T-helper 9 cell (primary cell): ENCODE data around the gene EMCN.
"Not testable (repeated sequence)": the region's sequence is repeated elsewhere in the genome, so short reads cannot be mapped to it uniquely, and the experiment has no call there.

Source experiments
- DNase-seq: peaks from one replicate; pipeline ENCODE4 v3.0.0-alpha.2; 2020
- total RNA-seq, 2 donors: gene quantifications; one replicate each; lab custom pipeline; 2026; lab: John Stamatoyannopoulos, UW

Gene EMCN, protein sequence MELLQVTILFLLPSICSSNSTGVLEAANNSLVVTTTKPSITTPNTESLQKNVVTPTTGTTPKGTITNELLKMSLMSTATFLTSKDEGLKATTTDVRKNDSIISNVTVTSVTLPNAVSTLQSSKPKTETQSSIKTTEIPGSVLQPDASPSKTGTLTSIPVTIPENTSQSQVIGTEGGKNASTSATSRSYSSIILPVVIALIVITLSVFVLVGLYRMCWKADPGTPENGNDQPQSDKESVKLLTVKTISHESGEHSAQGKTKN
- 0 reads per million in 2 donors for total RNA-seq

DNA sequence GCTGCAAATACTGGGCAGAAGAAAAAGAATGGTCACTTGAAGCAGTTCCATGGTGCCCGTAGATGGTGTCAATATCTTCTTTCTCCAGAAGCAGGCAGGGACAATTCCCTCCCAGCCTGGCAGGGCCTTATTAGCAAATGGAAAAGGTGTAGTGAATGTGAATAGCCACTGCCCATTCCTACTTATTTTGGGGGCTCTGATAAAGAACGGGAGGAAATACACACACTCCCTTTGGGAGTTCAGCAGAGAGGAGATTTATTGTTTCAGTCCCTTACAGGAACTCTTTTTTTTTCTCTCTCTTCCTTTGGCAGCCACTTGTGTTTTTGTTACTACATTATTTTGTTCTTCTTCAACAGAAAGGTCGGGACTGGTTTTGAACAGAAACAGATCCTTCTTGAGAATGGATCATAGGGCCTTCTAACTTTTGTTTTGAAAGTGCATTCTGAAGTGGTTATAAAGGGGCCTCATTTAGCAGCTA, at the start of gene EMCN:
TSS of gene EMCN (minus strand) at position 159 of the 478 bp plus-strand sequence. CDS start at position 51, 108 bp downstream.
- no peak for DNase-seq

DNA sequence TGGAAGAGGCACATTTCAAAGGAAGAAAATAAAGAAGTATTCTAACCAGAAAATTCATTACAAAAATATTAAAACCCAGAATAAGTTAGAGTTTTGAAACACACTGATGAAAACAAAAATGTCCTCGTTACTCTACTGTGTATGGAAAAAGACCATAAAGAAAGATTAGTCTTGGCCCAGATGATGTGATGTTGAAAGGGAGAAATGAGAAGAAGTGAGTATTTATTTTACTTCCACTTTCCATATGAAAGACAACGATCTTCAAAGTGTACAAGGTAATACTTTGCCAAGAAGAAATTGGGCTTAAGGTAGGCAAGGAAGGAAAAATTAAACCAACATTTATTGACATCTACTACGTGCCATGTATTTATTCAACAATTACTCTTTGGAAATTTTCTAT, 48.6 kb upstream of the EMCN start:
- DNase-seq: no peak

DNA sequence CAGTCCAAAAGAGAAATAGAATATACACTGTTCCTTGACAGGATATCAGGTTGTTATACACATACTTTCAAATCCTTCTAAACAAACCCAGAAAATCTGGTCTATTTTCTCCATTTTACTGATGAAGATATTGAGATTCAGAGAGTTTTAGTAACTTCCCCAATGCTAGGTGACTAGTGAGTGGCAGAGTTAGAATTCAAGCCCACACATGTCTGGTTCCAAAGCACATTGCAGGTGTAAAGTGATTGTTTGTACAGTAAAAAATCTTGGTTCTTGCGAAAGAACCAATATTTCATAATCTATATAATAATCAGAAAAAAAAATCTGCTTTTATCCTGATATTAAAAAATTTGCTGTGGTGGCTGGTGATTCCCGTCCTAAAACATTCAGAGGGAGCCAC, 39.5 kb upstream of the EMCN start:
- no peak for DNase-seq

DNA sequence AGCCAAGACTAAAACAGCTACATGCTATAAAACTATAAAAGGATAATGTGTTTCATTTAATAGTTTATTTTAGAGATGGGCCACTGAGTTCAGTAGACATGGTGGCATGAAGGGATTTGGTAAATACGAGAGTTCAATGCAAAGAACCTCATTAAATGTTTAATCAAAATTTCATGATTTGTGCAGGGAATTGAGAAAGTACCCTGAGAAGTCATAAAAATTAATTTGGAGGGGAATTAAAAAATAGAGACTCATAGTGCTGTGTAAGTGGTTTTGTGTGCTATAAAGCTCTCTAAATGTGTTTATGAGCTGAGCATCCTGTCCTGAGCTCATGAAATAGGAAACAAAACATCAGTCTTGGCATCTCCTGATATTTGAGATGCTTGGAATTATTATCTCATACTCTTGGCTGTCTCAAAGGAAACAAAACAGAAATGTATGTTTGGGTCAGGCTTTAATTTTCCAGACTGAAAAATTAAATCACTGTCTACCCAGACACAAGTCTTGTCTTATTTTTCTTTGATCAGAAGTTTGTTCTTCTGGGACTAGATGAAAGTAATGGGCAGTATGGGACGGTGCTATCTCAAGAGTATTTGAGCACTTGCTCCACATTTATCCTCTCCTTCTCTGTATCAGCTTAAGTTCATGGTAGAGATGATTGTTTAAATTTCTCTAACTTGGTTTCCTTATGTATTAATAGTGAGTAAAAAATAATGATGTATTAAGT, 38.0 kb upstream of the EMCN start:
- no peak for DNase-seq

- DNase-seq: no peak
Measured at GRCh38 chr4:100548200-100548560, 30.4 kb upstream of the EMCN start.

GRCh38 chr4:100547541-100548199, 29.8 kb upstream of the EMCN start:
- no peak for DNase-seq

GRCh38 chr4:100545427-100545826, 27.6 kb upstream of the EMCN start:
- no peak for DNase-seq

DNA sequence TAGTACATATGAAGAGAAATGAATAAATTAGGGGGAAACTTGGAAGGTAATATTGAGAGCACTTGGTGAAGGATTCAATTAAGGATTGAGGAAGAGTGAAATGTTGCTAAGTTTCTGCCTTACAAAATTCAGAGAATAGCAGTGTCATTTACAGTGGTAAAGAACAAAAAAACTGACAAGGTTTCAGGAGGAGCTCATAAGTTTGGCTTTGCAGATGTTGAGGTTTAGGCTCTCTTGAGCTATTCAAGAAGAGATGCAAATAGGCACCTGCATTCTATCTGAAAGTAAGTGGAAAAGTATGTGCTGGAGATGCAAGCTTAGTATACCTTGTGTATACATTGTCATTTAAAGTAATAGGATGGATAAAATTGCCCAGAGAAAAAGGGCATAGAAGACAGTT, 22.3 kb upstream of the EMCN start:
- DNase-seq: no peak

GRCh38 chr4:100539706-100540105, 21.9 kb upstream of the EMCN start:
- no peak for DNase-seq

- DNase-seq: no peak
Measured at GRCh38 chr4:100533741-100534140, 15.9 kb upstream of the EMCN start.

- DNase-seq: not testable (repeated sequence)
Measured at GRCh38 chr4:100530161-100530560, 12.3 kb upstream of the EMCN start.

GRCh38 chr4:100525686-100526085, 7.9 kb upstream of the EMCN start:
- DNase-seq: no peak

- no peak for DNase-seq
Measured at GRCh38 chr4:100519205-100519604, 1.4 kb upstream of the EMCN start.

DNA sequence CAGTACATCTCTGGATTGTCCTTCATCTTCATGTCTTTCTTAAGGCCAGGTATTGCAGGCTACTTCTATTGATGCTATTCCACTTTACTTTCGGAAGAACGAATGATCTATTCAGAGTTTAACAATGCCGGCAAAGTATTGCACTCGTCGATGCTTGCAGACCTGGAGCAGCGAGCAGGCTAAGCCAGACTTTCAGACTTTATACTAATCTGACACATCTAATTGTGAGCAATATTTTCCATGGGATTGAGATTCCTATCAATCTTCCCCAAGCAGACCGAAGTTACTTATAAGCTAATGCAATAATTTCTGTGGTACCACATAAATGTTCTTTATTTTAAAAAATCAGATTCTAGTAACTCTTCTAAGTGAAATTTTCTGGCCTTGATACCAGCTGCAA, 1.6 kb downstream of the EMCN start:
- DNase-seq: no peak

DNA sequence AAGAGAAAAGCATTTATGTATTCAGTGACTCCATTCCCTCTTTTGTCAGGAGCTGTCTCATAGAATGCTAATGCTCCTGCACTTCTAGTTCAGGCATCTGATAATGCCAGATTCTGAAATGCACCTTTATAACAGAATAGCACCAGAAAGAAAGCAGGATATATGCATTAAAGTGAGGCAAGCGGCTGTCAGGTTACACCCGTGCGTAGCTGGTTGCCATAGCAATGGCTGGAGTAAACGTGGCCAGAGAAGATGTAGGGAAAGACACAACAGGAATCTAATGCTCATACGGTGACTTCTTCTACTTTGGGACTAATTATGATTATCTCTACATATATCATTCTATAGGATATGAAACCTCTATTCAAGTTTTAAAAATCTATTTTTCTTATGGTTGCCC, 5.9 kb downstream of the EMCN start:
- no peak for DNase-seq

- DNase-seq: no peak
Measured at GRCh38 chr4:100510551-100510950, 7.3 kb downstream of the EMCN start.

DNA sequence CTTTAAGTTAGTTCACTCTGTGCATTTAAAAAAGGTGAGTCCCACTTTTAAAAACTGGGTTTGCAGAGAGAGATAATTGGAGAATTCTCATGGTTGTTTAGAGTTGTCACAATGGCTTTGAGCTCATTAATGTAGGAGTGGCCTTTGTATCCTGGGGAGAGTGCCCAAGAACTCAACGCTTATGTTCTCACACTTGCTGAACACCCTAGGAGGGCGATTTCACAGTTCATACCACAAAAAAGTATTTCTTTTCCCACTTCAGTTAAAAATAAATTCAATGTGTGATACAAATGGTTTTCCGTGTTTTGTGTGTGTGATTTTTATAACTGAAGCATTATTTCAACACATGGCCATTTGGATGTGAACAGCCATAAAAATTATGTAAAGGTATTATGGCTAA, 8.4 kb downstream of the EMCN start:
- no peak for DNase-seq

DNA sequence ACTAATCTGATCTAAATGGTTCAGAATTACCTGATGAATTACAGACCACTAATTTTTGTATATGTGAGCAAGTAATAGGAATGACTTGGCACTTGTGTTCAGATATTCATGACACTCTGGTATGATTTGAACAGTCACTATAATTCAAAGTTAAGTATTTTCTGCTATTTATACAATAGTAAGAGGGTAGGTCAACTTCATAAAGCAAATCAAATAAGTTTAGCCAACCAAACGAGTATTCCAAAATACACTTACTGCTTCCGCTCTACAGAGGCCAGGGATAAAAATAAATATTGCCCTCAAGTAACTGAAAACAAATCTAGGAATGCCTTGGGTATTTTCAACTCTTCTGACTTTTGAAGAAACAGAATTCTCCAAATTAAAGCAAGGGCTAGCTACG, 9.1 kb downstream of the EMCN start:
- DNase-seq: no peak

- no peak for DNase-seq
Measured at GRCh38 chr4:100504086-100504874, 13.5 kb downstream of the EMCN start.

DNA sequence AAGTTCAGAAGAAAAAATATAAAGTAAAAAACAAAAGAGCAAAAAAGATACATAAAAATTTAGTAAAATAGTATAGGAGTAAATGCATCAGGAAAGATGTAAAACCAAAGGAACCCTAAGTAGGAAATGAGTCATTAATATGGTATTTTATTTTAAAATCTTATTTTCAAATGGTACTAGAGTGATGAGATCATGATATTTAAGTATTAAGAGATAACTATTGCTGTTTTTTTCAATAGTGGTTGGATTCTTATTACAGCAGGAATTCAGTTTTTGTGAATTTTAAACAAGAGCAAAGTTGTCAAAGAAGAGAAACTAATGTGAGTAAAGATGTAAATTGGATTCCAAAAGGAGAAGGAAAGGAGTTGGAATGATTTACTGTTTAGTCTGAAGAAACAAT, 20.0 kb downstream of the EMCN start:
- no peak for DNase-seq

DNA sequence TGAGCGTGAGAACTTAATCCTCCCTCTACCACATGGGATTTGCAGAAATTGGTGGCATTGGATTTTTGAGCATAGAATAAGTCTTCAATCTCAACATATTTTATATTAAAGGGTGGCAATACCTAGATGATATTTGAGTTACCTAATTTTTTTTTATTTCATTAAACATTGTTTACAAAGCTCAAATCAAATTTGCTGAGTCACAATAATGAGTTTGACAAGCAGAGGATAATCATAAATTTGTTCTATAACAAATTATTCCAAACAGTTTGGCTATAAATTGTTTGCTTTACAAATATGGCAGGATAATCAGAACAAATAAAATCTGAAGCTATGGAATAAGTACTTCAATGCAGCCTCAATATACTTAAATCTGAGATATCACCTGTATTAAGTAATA, 22.7 kb downstream of the EMCN start:
- DNase-seq: no peak

DNA sequence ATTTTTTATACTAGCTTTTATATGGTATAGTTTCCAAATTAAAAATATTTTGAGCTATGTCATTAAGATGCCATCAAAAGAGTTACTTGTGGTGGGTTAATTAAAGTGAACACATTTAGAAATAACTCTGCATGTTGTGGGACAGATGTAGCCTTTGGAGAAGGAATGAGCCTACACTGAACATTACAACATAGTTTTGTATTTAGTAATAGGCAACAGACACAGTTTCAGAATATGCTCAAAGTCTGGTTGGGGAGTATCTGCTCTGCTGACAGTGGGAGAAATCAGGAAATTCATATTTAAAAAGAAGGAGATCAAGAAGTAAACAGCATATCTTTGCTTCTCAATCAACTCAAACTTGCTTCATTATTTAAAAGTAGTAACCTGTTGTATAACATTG, 23.7 kb downstream of the EMCN start:
- DNase-seq: no peak

GRCh38 chr4:100493756-100494155, 24.1 kb downstream of the EMCN start:
- no peak for DNase-seq
